Heart left ventricle (tissue), 13 donors: ENCODE data around the gene HDAC4.

Experiments
- CTCF ChIP-seq, 12 donors: fragments of 200-600 bp; sonication (generic) in 4 of 12; IDR thresholded peaks; one replicate each; pipeline versions ENCODE4 v1.5.0 to v1.8.0; 2018 to 2022; ENCODE audit warnings: antibody characterized with exemption in 12 of 12, mild to moderate bottlenecking in 5 of 12
- POLR2A ChIP-seq, 2 donors: fragments of 450-650 bp; IDR thresholded peaks; one replicate each; pipeline ENCODE4 v1.6.1; 2017; ENCODE audit warnings: antibody characterized with exemption in 2 of 2, mild to moderate bottlenecking in 2 of 2, moderate library complexity in 2 of 2
- donor health status: ischemic (EF 13 %, LVEDD 7.1; RV severe dilation, severe dysfunction).
- donor health status: DM: no; HTN: yes; CAD: no.
- donor health status: DM: no; HTN: no; CAD: no.
- donor health status: ischemic (EF 25% LVEDD 6.9; RV normal size, moderate dysfunction).
- donor health status: ischemic (EF 25% LVEDD 5.7; RV mildly dilated, moderate dysfunction).
- donor health status: ischemic (EF 35%, LVEDD 5.7; RV mildly dilated, moderate dysfunction).
- donor health status: nonischemic (EF 11% LVEDD 7.7; RV severe dilation, severe dysfunction).
- donor health status: DM: yes; HTN: yes; CAD: no.
- donor health status: PGD.
- donor health status: ischemic (EF 29% LVEDD 5.4; RV normal size, mild dysfunction).
- donor health status: nonischemic (EF 23%, LVEDD 6.1; RV moderate dilation, normal function).

- no peak for TF ChIP-seq CTCF (IDR thresholded peaks at IDR 0.05)
- no peak for TF ChIP-seq POLR2A (IDR thresholded peaks at IDR 0.05)
These were observed 59.0 kb downstream of the HDAC4 start for GRCh38 chr2:239341840-239342239.
